ENCODE measurements around the gene DAGLA. TPM values are rescaled to one million over a fixed set of nuclear protein-coding genes. Genes with fewer than 3 reads are reported as not detected.
"Not testable (repeated sequence)": the region's sequence is repeated elsewhere in the genome, so short reads cannot be mapped to it uniquely, and the experiment has no call there.

Gene DAGLA
- polyA plus RNA-seq, 4 donors = 3.3 to 5.5 (median 4.4) TPM

GRCh38 chr11:61666684-61667297 is 13.4 kb upstream of the DAGLA start:
- no peak for DNase-seq (ENCODE audit: low read depth in 4 of 4, low spot score in 2 of 4)

- DNase-seq (ENCODE audit: low read depth in 4 of 4, low spot score in 2 of 4) = no peak
These were observed 12.4 kb upstream of the DAGLA start for GRCh38 chr11:61667684-61668305.

GRCh38 chr11:61669417-61669816 is 10.8 kb upstream of the DAGLA start:
- DNase-seq (ENCODE audit: low read depth in 4 of 4, low spot score in 2 of 4) = no peak

- no peak for DNase-seq (ENCODE audit: low read depth in 4 of 4, low spot score in 2 of 4)
These were observed 9.6 kb upstream of the DAGLA start for GRCh38 chr11:61670626-61671025.

- no peak for DNase-seq (ENCODE audit: low read depth in 4 of 4, low spot score in 2 of 4)
These were observed 8.7 kb upstream of the DAGLA start for GRCh38 chr11:61671527-61671926.

- not testable (repeated sequence) for DNase-seq (ENCODE audit: low read depth in 4 of 4, low spot score in 2 of 4)
These were observed 6.2 kb upstream of the DAGLA start for GRCh38 chr11:61673946-61674467.

- no peak for DNase-seq (ENCODE audit: low read depth in 4 of 4, low spot score in 2 of 4)
These were observed 4.4 kb upstream of the DAGLA start for GRCh38 chr11:61675826-61676225.

GRCh38 chr11:61679296-61679695 is 895 bp upstream of the DAGLA start:
- no peak for DNase-seq (ENCODE audit: low read depth in 4 of 4, low spot score in 2 of 4)

GRCh38 chr11:61680622-61681221 is 531 bp downstream of the DAGLA start:
- DNase-seq (ENCODE audit: low read depth in 4 of 4, low spot score in 2 of 4) = no peak

- no peak for DNase-seq (ENCODE audit: low read depth in 4 of 4, low spot score in 2 of 4)
These were observed 2.0 kb downstream of the DAGLA start for GRCh38 chr11:61682093-61682732.

GRCh38 chr11:61682906-61683675 is 2.9 kb downstream of the DAGLA start:
- no peak for DNase-seq (ENCODE audit: low read depth in 4 of 4, low spot score in 2 of 4)

GRCh38 chr11:61683961-61684869 is 4.0 kb downstream of the DAGLA start:
- DNase-seq (ENCODE audit: low read depth in 4 of 4, low spot score in 2 of 4) = no peak

- no peak for DNase-seq (ENCODE audit: low read depth in 4 of 4, low spot score in 2 of 4)
These were observed 4.9 kb downstream of the DAGLA start for GRCh38 chr11:61684870-61685616.

- DNase-seq (ENCODE audit: low read depth in 4 of 4, low spot score in 2 of 4) = no peak
These were observed 5.4 kb downstream of the DAGLA start for GRCh38 chr11:61685617-61685967.

GRCh38 chr11:61686066-61686465 is 5.9 kb downstream of the DAGLA start:
- no peak for DNase-seq (ENCODE audit: low read depth in 4 of 4, low spot score in 2 of 4)

GRCh38 chr11:61686469-61686868 is 6.3 kb downstream of the DAGLA start:
- DNase-seq (ENCODE audit: low read depth in 4 of 4, low spot score in 2 of 4) = no peak

GRCh38 chr11:61687420-61687819 is 7.2 kb downstream of the DAGLA start:
- DNase-seq (ENCODE audit: low read depth in 4 of 4, low spot score in 2 of 4) = no peak

GRCh38 chr11:61688365-61689163 is 8.4 kb downstream of the DAGLA start:
- no peak for DNase-seq (ENCODE audit: low read depth in 4 of 4, low spot score in 2 of 4)
